GM18907 (cell line): ENCODE data around the gene FAT2.

ENCODE experiments used
- ATAC-seq: cut with Tn5 transposase; IDR thresholded peaks from one replicate; pipeline ENCODE4 v1.9.1; 2021; ENCODE audit warnings: mild to moderate bottlenecking, moderate library complexity; ENCODE audit not compliant: unreplicated experiment

The FAT2 gene

GRCh38 chr5:151557951-151558350 is 33.2 kb downstream of the FAT2 start:
- ATAC-seq, result no peak

- no peak for ATAC-seq
Measured at GRCh38 chr5:151557466-151557865, 33.7 kb downstream of the FAT2 start.

- ATAC-seq, result no peak
Measured at GRCh38 chr5:151556806-151557205, 34.3 kb downstream of the FAT2 start.

- ATAC-seq, result no peak
Measured at GRCh38 chr5:151555760-151556576, 35.2 kb downstream of the FAT2 start.

GRCh38 chr5:151553695-151554094 is 37.4 kb downstream of the FAT2 start:
- no peak for ATAC-seq

- ATAC-seq, result no peak
Measured at GRCh38 chr5:151553130-151553670, 37.9 kb downstream of the FAT2 start.

GRCh38 chr5:151551985-151552384 is 39.1 kb downstream of the FAT2 start:
- no peak for ATAC-seq

GRCh38 chr5:151550146-151550545 is 41.0 kb downstream of the FAT2 start:
- no peak for ATAC-seq

GRCh38 chr5:151549713-151550112 is 41.4 kb downstream of the FAT2 start:
- ATAC-seq, result no peak

GRCh38 chr5:151547364-151547763 is 43.8 kb downstream of the FAT2 start:
- ATAC-seq, result no peak

GRCh38 chr5:151541571-151541970 is 49.6 kb downstream of the FAT2 start:
- no peak for ATAC-seq
